ENCODE results near the gene ERP44.

The ERP44 gene

DNA sequence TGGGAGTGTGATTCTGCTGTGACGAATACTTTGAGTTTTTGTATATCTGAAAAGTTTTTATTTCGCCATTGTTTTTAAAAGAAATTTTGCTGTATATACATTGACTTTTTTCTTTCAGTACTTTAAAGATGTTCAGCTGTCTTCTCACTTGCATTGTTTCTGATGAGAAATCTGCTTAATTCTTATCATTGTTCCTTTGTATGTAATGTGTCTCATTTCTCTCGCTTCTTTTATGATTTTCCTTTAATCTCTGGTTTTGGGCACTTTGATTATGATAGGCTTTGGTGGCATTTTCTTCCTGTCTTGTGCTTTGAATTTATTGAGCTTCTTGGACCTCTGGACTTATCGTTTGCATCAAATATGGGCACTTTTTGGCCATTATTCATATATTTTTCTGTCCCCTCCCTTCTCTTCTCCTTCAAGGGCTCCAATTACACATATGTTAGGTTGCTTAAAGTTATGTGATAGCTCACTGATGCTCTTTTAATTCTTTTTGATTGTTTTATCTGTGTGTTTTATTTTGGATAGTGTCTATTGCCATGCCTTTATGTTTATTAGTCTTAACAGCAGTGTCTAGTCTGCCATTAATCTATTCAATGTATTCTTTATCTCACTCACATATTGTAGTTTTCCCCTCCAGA lies 161.7 kb downstream of the ERP44 start:
- no peak for DNase-seq (ENCODE audit: low read depth in 2 of 2)

- DNase-seq (ENCODE audit: low read depth in 2 of 2) = no peak
Observed at GRCh38 chr9:99931155-99931840, 167.5 kb downstream of the ERP44 start.

DNA sequence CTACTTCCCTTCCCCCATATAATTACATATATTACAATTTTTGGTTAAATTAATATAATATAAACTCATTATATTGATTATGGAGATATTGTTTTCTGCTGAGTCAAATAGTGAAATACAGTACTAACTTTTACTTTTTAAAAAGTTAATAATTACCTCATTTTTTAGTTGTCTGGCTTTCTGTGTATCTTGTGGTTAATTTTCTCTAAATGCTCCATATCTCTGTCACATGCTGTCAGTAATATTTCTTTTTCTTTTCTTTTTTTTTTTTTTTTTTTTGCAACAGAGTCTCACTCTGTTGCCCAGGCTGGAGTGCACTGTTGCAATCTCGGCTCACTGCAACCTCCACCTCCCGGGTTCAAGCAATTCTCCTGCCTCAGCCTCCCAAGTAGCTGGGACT lies 169.1 kb downstream of the ERP44 start:
- no peak for DNase-seq (ENCODE audit: low read depth in 2 of 2)
